ENCODE results near the gene CRIM1. TPM values are rescaled to one million over a fixed set of nuclear protein-coding genes. Genes with fewer than 3 reads are reported as not detected.

The CRIM1 gene
- total RNA-seq, 2 experiments from 2014 or later: 3.9 to 5.2 TPM

Other genes with a start within 250 kb of the CRIM1 start
- 10 to 100 TPM in 1 of 2 experiments, 1 to 10 TPM in 1; 9.1 to 12.2 TPM for gene FEZ2, start 242.4 kb downstream of the CRIM1 start, total RNA-seq

All from activated CD4-positive, alpha-beta T cell treated with anti-CD3 and anti-CD28 coated beads for 36 hours (primary cell).